Stimulated activated CD4-positive, alpha-beta T cell treated with anti-CD3 and anti-CD28 coated beads, Interleukin-1b, Interleukin-23, amount 100 ng/mL, for 48 hours (primary cell): ENCODE results near the gene NOC2L.
A peak's percentile ranks its signal among the peaks of the same experiment; 100 is the strongest.

Source experiments
- DNase-seq: peaks from one replicate; pipeline ENCODE4 v3.0.0-alpha.2; 2020

NOC2L gene

GRCh38 chr1:927234-927633 is 31.8 kb downstream of the NOC2L start:
- DNase-seq: no peak

GRCh38 chr1:925561-926421 is 33.3 kb downstream of the NOC2L start:
- no peak for DNase-seq

- no peak for DNase-seq
Measured at GRCh38 chr1:924656-925560, 34.1 kb downstream of the NOC2L start.

GRCh38 chr1:923991-924655 is 34.9 kb downstream of the NOC2L start:
- DNase-seq: no peak

GRCh38 chr1:923131-923990 is 35.7 kb downstream of the NOC2L start, which contains the start of gene SAMD11:
Gene SAMD11 (plus strand): TSS chr1:923923. CDS start chr1:924432, 509 bp downstream.
- peak; percentile 33 for DNase-seq

GRCh38 chr1:921011-921837 is 37.8 kb downstream of the NOC2L start:
- DNase-seq: no peak

GRCh38 chr1:920521-920920 is 38.5 kb downstream of the NOC2L start:
- no peak for DNase-seq

GRCh38 chr1:920010-920409 is 39.0 kb downstream of the NOC2L start:
- DNase-seq: no peak

GRCh38 chr1:919271-919872 is 39.7 kb downstream of the NOC2L start:
- no peak for DNase-seq

GRCh38 chr1:918843-919242 is 40.2 kb downstream of the NOC2L start:
- DNase-seq: no peak

- no peak for DNase-seq
Measured at GRCh38 chr1:918353-918752, 40.7 kb downstream of the NOC2L start.

- DNase-seq: no peak
Measured at GRCh38 chr1:917466-918091, 41.5 kb downstream of the NOC2L start.

GRCh38 chr1:917076-917459 is 42.0 kb downstream of the NOC2L start:
- DNase-seq: no peak

GRCh38 chr1:916173-917075 is 42.6 kb downstream of the NOC2L start:
- DNase-seq: no peak

- no peak for DNase-seq
Measured at GRCh38 chr1:915295-916172, 43.5 kb downstream of the NOC2L start.

GRCh38 chr1:914891-915280 is 44.2 kb downstream of the NOC2L start:
- no peak for DNase-seq

- DNase-seq: no peak
Measured at GRCh38 chr1:914131-914890, 44.7 kb downstream of the NOC2L start.
